A549 (cell line): ENCODE data around the gene EPHA1.

Source experiments
- ESRRA ChIP-seq: fragments of 150-350 bp; IDR thresholded peaks from 2 replicates; pipeline ENCODE4 v1.6.1; 2014; ENCODE audit warnings: mild to moderate bottlenecking, low read length, borderline replicate concordance
- FOSL2 ChIP-seq, 2 experiments: fragments of 450-650 bp in 1 of 2; fragments of >200 bp in 1 of 2; sonication (Bioruptor Twin) in 1 of 2; formaldehyde crosslinking; IDR thresholded peaks; 2 replicates each; pipeline versions ENCODE4 v1.5.0 to v1.6.1; 2016 to 2020; ENCODE audit warnings: mild to moderate bottlenecking in 1 of 2, moderate library complexity in 1 of 2
- JUN ChIP-seq, 2 experiments: fragments of >200 bp; sonication (Bioruptor Twin); formaldehyde crosslinking; IDR thresholded peaks; 2 replicates in 1 of 2; 3 replicates in 1 of 2; pipeline ENCODE4 v1.6.1; 2016 to 2017
- TF ChIP-seq, protein P1 (sequence below): fragments of >200 bp; sonication (Bioruptor Twin); formaldehyde crosslinking; IDR thresholded peaks from 3 replicates; pipeline ENCODE4 v1.5.1; 2016

DNA sequence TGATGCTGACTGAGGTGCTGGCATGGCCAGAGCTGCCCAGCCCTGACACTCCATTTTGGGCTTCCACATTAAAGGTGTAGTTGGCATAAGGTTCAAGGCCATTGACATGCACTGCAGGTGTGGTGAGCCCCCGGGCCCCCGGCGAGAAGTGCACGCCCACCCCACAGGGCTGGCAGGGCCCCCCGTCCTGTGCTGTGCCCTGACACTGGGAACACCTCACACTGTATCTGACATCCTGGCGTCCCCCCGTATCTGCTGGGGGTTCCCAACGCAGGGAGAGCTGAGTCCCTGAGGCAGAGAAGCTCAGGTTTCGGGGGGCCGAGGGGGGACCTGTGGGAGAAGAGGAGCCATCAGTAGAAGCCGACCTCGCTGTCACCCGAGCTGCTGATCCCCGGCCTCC lies 10.0 kb downstream of the EPHA1 start:
- TF ChIP-seq FOSL2 (IDR thresholded peaks at IDR 0.05) (no peak), FOSL2 (CRISPR knock-in tag; IDR thresholded peaks at IDR 0.05) (no peak), ESRRA (no peak), JUN (IDR thresholded peaks at IDR 0.05) (no peak)
- TF ChIP-seq, protein P1, sequence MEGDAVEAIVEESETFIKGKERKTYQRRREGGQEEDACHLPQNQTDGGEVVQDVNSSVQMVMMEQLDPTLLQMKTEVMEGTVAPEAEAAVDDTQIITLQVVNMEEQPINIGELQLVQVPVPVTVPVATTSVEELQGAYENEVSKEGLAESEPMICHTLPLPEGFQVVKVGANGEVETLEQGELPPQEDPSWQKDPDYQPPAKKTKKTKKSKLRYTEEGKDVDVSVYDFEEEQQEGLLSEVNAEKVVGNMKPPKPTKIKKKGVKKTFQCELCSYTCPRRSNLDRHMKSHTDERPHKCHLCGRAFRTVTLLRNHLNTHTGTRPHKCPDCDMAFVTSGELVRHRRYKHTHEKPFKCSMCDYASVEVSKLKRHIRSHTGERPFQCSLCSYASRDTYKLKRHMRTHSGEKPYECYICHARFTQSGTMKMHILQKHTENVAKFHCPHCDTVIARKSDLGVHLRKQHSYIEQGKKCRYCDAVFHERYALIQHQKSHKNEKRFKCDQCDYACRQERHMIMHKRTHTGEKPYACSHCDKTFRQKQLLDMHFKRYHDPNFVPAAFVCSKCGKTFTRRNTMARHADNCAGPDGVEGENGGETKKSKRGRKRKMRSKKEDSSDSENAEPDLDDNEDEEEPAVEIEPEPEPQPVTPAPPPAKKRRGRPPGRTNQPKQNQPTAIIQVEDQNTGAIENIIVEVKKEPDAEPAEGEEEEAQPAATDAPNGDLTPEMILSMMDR: no peak
